Type B pancreatic cell (in vitro differentiated cells): ENCODE results near the gene DPM3. TPM values are rescaled to one million over a fixed set of nuclear protein-coding genes. Genes with fewer than 3 reads are reported as not detected.
"Not testable (repeated sequence)": the region's sequence is repeated elsewhere in the genome, so short reads cannot be mapped to it uniquely, and the experiment has no call there.

Source experiments
- DNase-seq: peaks from one replicate; pipeline ENCODE4 v3.0.0; 2021; ENCODE audit warnings: mixed read lengths; ENCODE audit not compliant: unreplicated experiment; ENCODE audit errors: extremely low spot score
- H3K27ac Mint-ChIP-seq: 2 replicates; pipeline ENCODE4 v1.8.0; 2021; ENCODE audit warnings: mild to moderate bottlenecking, mixed read lengths
- H3K27me3 Mint-ChIP-seq: 2 replicates; pipeline ENCODE4 v1.8.0; 2021; ENCODE audit warnings: mixed read lengths
- H3K36me3 Mint-ChIP-seq: 2 replicates; pipeline ENCODE4 v1.8.0; 2021; ENCODE audit warnings: mixed read lengths
- H3K4me1 Mint-ChIP-seq: one replicate; pipeline ENCODE4 v1.8.0; 2021; ENCODE audit warnings: mixed read lengths; ENCODE audit not compliant: unreplicated experiment
- H3K4me3 Mint-ChIP-seq: 2 replicates; pipeline ENCODE4 v1.8.0; 2021; ENCODE audit warnings: mild to moderate bottlenecking, mixed read lengths
- H3K9me3 Mint-ChIP-seq: 2 replicates; pipeline ENCODE4 v1.8.0; 2021; ENCODE audit warnings: mixed read lengths
- CTCF ChIP-seq: fragments of 200-600 bp; sonication (generic); conservative IDR thresholded peaks from 2 replicates; pipeline ENCODE4 v1.5.0; 2021; ENCODE audit warnings: antibody characterized with exemption, mild to moderate bottlenecking
- total RNA-seq: library from RNA; stranded (reverse); gene quantifications from 2 replicates; pipeline ENCODE4 v1.2.1, GENCODE V29; 2021; ENCODE audit warnings: low replicate concordance

DPM3 gene
- total RNA-seq, 1 donor from 2014 or later = 75.3 TPM

GRCh38 chr1:155122308-155122707 lies 18.0 kb downstream of the DPM3 start:
- DNase-seq = no peak
- Mint-ChIP-seq H3K27ac (no peak overlapping the region), H3K9me3 (no peaks in the 10 kb centered on the region), H3K4me1 (peaks cover 15% of the 10 kb centered on the region), H3K4me3 (no peak overlapping the region), H3K36me3 (no peaks in the 10 kb centered on the region), H3K27me3 (peaks cover 66% of the 10 kb centered on the region)
- no peak for TF ChIP-seq CTCF

GRCh38 chr1:155121249-155121648 lies 19.1 kb downstream of the DPM3 start:
- no peaks in the 10 kb centered on the region for H3K36me3 Mint-ChIP-seq
- no peaks in the 10 kb centered on the region for H3K9me3 Mint-ChIP-seq
- no peak overlapping the region for H3K4me3 Mint-ChIP-seq
- H3K4me1 Mint-ChIP-seq = peaks cover 8% of the 10 kb centered on the region
- H3K27me3 Mint-ChIP-seq = peaks cover 60% of the 10 kb centered on the region
- TF ChIP-seq CTCF = no peak
- H3K27ac Mint-ChIP-seq = no peak overlapping the region
- DNase-seq = no peak

- peaks cover 53% of the 10 kb centered on the region for H3K27me3 Mint-ChIP-seq
- H3K4me3 Mint-ChIP-seq = no peak overlapping the region
- H3K27ac Mint-ChIP-seq = peak overlapping the region; percentile 54
- H3K4me1 Mint-ChIP-seq = peaks cover 4% of the 10 kb centered on the region
- DNase-seq = no peak
- no peak for TF ChIP-seq CTCF
- no peaks in the 10 kb centered on the region for H3K36me3 Mint-ChIP-seq
- H3K9me3 Mint-ChIP-seq = no peaks in the 10 kb centered on the region
These were observed 20.1 kb downstream of the DPM3 start for GRCh38 chr1:155120253-155120652.

- H3K4me1 Mint-ChIP-seq, H3K36me3 Mint-ChIP-seq, DNase-seq, H3K27ac Mint-ChIP-seq, H3K4me3 Mint-ChIP-seq, H3K9me3 Mint-ChIP-seq: not testable (repeated sequence)
- H3K27me3 Mint-ChIP-seq = peaks cover 35% of the 10 kb centered on the region
These were observed 22.2 kb downstream of the DPM3 start for GRCh38 chr1:155118090-155118489.

GRCh38 chr1:155117610-155118009 lies 22.7 kb downstream of the DPM3 start:
- DNase-seq = no peak
- Mint-ChIP-seq H3K36me3 (no peaks in the 10 kb centered on the region), H3K27ac (no peak overlapping the region), H3K4me1 (peaks cover 4% of the 10 kb centered on the region), H3K4me3 (no peak overlapping the region), H3K27me3 (peaks cover 34% of the 10 kb centered on the region), H3K9me3 (no peaks in the 10 kb centered on the region)
- no peak for TF ChIP-seq CTCF

- TF ChIP-seq CTCF = no peak
- Mint-ChIP-seq H3K27ac (no peak overlapping the region), H3K36me3 (no peaks in the 10 kb centered on the region), H3K27me3 (peaks cover 27% of the 10 kb centered on the region), H3K9me3 (no peaks in the 10 kb centered on the region), H3K4me1 (peaks cover 2% of the 10 kb centered on the region), H3K4me3 (no peak overlapping the region)
- DNase-seq = no peak
These were observed 24.1 kb downstream of the DPM3 start for GRCh38 chr1:155116113-155116764.
